ENCODE results near the gene LARGE1.

Gene LARGE1

DNA sequence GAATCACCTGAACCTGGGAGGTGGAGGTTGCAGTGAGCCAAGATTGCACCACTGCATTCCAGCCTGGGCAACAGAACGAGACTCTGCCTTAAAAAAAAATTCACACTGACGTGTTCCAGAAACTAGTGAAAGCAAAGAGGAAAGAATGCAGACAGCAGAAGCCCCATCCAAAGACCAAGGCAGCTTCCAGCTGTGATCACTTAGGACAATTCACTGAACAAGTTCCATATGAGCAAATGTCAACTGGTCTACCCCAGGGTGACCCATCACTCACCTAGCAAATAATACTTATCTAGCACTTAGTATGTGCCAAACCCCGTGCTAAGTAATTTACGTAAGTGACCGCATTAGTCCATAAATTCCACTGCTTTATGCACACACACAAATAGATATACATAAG lies 138.9 kb downstream of the LARGE1 start:
- Histone ChIP-seq H3K27me3 (ENCODE audit: control insufficient read depth in 1 of 2, insufficient read depth in 2 of 2, low read length in 2 of 2) (no peaks in the 10 kb centered on the region), H3K9ac (ENCODE audit: low read length in 2 of 2) (no peak overlapping the region), H3K4me3 (ENCODE audit: low read length in 2 of 2) (peak overlapping the region in 1 of 2 donors; percentile 44), H3K4me1 (ENCODE audit: control insufficient read depth, insufficient read depth, low read length) (peaks cover 18% of the 10 kb centered on the region), H3K27ac (ENCODE audit: low read length) (no peak overlapping the region), H3K9me3 (ENCODE audit: control insufficient read depth in 2 of 2, low read length in 2 of 2) (no peaks in the 10 kb centered on the region), H3K36me3 (ENCODE audit: control insufficient read depth in 2 of 2, insufficient read depth in 2 of 2, low read length in 2 of 2) (no peaks in the 10 kb centered on the region)

DNA sequence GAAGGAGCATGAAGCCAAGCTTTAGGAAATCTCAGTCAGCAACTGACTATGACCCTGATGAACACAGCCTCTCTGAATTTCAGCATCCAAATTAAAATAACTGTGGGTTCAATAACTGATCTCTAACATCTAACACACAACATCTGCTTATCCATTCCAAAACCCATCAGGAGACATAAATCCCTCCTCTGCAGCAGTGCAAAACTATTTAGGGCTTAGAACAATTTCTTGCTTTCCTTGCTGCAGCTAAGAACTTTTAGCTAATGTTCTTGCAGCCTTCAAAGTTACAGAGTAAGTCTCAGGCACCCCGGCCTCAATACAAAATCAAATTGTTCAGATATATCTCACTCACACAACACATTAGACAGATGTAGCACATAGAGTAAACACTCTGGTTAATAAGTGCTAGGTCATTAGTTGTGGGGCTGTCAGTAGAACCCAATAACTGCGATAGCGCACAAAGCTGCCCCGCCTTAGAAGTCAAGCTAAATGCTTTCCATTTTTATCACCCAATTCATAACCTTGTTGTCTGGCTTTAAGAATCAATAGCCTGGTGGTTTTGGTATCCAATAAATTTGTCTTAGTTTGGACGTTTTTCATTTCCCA lies 139.6 kb downstream of the LARGE1 start:
- Histone ChIP-seq H3K36me3 (ENCODE audit: control insufficient read depth in 2 of 2, insufficient read depth in 2 of 2, low read length in 2 of 2) (no peaks in the 10 kb centered on the region), H3K9ac (ENCODE audit: low read length in 2 of 2) (no peak overlapping the region), H3K4me3 (ENCODE audit: low read length in 2 of 2) (no peak overlapping the region), H3K27ac (ENCODE audit: low read length) (no peak overlapping the region), H3K4me1 (ENCODE audit: control insufficient read depth, insufficient read depth, low read length) (peaks cover 18% of the 10 kb centered on the region), H3K27me3 (ENCODE audit: control insufficient read depth in 1 of 2, insufficient read depth in 2 of 2, low read length in 2 of 2) (no peaks in the 10 kb centered on the region), H3K9me3 (ENCODE audit: control insufficient read depth in 2 of 2, low read length in 2 of 2) (no peaks in the 10 kb centered on the region)

DNA sequence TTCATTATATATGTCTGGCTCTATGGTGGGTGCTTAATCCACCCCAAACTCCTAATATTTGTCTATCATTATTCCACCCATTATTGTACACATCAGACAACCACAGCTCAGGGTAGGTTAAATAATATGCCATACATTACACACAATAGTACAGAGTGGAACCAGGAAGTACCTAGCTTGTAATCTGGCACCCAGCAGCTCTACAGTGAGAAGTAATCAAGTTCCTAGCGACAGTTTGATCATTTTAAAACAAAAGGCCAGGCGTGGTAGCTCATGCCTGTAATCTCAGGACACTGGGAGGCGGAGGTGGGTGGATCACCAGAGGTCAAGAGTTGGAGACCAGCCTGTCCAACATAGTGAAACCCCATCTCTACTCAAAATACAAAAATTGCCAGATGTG lies 141.0 kb downstream of the LARGE1 start:
- Histone ChIP-seq H3K9ac (ENCODE audit: low read length in 2 of 2) (no peak overlapping the region), H3K27ac (ENCODE audit: low read length) (no peak overlapping the region)

DNA sequence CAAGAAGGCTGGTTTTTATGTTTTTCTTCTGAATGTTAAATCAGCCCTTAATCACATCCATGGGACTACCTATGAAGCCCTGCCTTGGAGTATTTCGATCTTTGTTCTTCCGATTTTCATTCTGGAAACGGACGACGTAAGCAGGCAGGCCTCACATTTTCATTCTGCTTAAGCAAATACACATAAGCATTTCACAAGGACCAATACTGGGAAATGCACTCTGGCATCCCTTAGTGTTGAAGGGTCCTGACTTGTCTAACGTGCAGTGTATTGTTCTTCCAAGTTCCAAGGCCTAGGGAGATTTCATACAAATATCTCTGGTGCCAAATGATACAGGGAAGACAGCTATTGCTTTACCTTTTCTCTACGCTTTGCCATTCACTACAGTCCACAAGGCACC lies 143.8 kb downstream of the LARGE1 start:
- peaks cover 9% of the 10 kb centered on the region for H3K4me1 ChIP-seq (ENCODE audit: control insufficient read depth, insufficient read depth, low read length)
- H3K27ac ChIP-seq (ENCODE audit: low read length) = no peak overlapping the region
- H3K9me3 ChIP-seq (ENCODE audit: control insufficient read depth in 2 of 2, low read length in 2 of 2) = no peaks in the 10 kb centered on the region
- no peak overlapping the region for H3K4me3 ChIP-seq (ENCODE audit: low read length in 2 of 2)
- no peaks in the 10 kb centered on the region for H3K36me3 ChIP-seq (ENCODE audit: control insufficient read depth in 2 of 2, insufficient read depth in 2 of 2, low read length in 2 of 2)
- no peaks in the 10 kb centered on the region for H3K27me3 ChIP-seq (ENCODE audit: control insufficient read depth in 1 of 2, insufficient read depth in 2 of 2, low read length in 2 of 2)
- H3K9ac ChIP-seq (ENCODE audit: low read length in 2 of 2) = no peak overlapping the region

More for the DNA sequence above, 141.0 kb downstream of the LARGE1 start:
- Histone ChIP-seq H3K4me3 (ENCODE audit: low read length in 2 of 2) (no peak overlapping the region), H3K4me1 (ENCODE audit: control insufficient read depth, insufficient read depth, low read length) (peaks cover 13% of the 10 kb centered on the region), H3K36me3 (ENCODE audit: control insufficient read depth in 2 of 2, insufficient read depth in 2 of 2, low read length in 2 of 2) (no peaks in the 10 kb centered on the region), H3K27me3 (ENCODE audit: control insufficient read depth in 1 of 2, insufficient read depth in 2 of 2, low read length in 2 of 2) (no peaks in the 10 kb centered on the region), H3K9me3 (ENCODE audit: control insufficient read depth in 2 of 2, low read length in 2 of 2) (no peaks in the 10 kb centered on the region)

GRCh38 chr22:33774781-33775180 lies 145.5 kb downstream of the LARGE1 start:
- H3K9me3 ChIP-seq (ENCODE audit: control insufficient read depth in 2 of 2, low read length in 2 of 2) = no peaks in the 10 kb centered on the region
- peaks cover 2% of the 10 kb centered on the region for H3K4me1 ChIP-seq (ENCODE audit: control insufficient read depth, insufficient read depth, low read length)
- H3K4me3 ChIP-seq (ENCODE audit: low read length in 2 of 2) = no peak overlapping the region
- H3K36me3 ChIP-seq (ENCODE audit: control insufficient read depth in 2 of 2, insufficient read depth in 2 of 2, low read length in 2 of 2) = no peaks in the 10 kb centered on the region
- no peak overlapping the region for H3K9ac ChIP-seq (ENCODE audit: low read length in 2 of 2)
- H3K27ac ChIP-seq (ENCODE audit: low read length) = no peak overlapping the region
- no peaks in the 10 kb centered on the region for H3K27me3 ChIP-seq (ENCODE audit: control insufficient read depth in 1 of 2, insufficient read depth in 2 of 2, low read length in 2 of 2)

DNA sequence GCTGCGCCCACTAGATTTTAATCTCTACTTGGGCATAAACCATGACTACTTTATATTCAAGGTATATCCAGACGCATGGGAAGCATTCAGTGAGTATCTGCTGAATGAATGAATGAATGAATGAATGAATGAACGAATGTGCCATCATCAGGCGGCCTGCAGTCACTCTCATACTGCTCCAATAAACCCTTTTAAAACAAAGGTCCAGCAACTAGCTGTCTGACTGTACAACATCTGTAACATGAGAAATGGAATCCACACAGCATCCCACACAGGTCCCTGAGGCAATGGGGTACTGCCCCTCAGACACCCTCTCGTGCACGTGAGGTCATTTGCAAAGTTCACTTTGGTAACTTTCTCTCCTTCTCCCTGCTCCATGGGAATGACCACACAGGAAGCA lies 147.5 kb downstream of the LARGE1 start:
- no peak overlapping the region for H3K9ac ChIP-seq (ENCODE audit: low read length in 2 of 2)
- no peaks in the 10 kb centered on the region for H3K36me3 ChIP-seq (ENCODE audit: control insufficient read depth in 2 of 2, insufficient read depth in 2 of 2, low read length in 2 of 2)
- no peak overlapping the region for H3K27ac ChIP-seq (ENCODE audit: low read length)
- H3K27me3 ChIP-seq (ENCODE audit: control insufficient read depth in 1 of 2, insufficient read depth in 2 of 2, low read length in 2 of 2) = no peaks in the 10 kb centered on the region
- H3K4me1 ChIP-seq (ENCODE audit: control insufficient read depth, insufficient read depth, low read length) = no peaks in the 10 kb centered on the region
- no peaks in the 10 kb centered on the region for H3K9me3 ChIP-seq (ENCODE audit: control insufficient read depth in 2 of 2, low read length in 2 of 2)
- H3K4me3 ChIP-seq (ENCODE audit: low read length in 2 of 2) = no peak overlapping the region

DNA sequence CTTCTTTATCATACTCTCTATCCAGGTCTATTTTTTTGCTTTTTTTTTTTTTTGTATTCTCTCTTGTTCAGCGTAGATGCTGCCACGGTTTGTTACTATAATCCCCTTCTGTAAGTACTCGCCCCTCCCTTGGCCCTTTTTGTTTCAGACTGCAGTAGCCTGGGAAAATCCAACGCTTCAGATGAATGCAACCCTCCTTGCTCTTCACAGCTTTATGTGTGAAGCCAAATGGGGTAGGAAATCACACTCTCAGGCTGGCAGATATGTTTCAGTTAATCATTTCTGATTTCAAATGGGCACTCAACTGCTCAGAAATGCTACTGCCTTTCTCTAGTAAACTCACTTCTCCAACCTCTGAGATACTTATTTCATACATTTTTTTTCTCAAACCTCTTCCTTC lies 149.1 kb downstream of the LARGE1 start:
- H3K4me1 ChIP-seq (ENCODE audit: control insufficient read depth, insufficient read depth, low read length) = no peaks in the 10 kb centered on the region
- H3K4me3 ChIP-seq (ENCODE audit: low read length in 2 of 2) = no peak overlapping the region
- no peak overlapping the region for H3K27ac ChIP-seq (ENCODE audit: low read length)
- H3K36me3 ChIP-seq (ENCODE audit: control insufficient read depth in 2 of 2, insufficient read depth in 2 of 2, low read length in 2 of 2) = no peaks in the 10 kb centered on the region
- no peaks in the 10 kb centered on the region for H3K27me3 ChIP-seq (ENCODE audit: control insufficient read depth in 1 of 2, insufficient read depth in 2 of 2, low read length in 2 of 2)
- H3K9me3 ChIP-seq (ENCODE audit: control insufficient read depth in 2 of 2, low read length in 2 of 2) = no peaks in the 10 kb centered on the region
- H3K9ac ChIP-seq (ENCODE audit: low read length in 2 of 2) = no peak overlapping the region

GRCh38 chr22:33770723-33771122 lies 149.6 kb downstream of the LARGE1 start:
- no peak overlapping the region for H3K4me3 ChIP-seq (ENCODE audit: low read length in 2 of 2)
- H3K36me3 ChIP-seq (ENCODE audit: control insufficient read depth in 2 of 2, insufficient read depth in 2 of 2, low read length in 2 of 2) = no peaks in the 10 kb centered on the region
- H3K27me3 ChIP-seq (ENCODE audit: control insufficient read depth in 1 of 2, insufficient read depth in 2 of 2, low read length in 2 of 2) = no peaks in the 10 kb centered on the region
- H3K4me1 ChIP-seq (ENCODE audit: control insufficient read depth, insufficient read depth, low read length) = no peaks in the 10 kb centered on the region
- H3K9ac ChIP-seq (ENCODE audit: low read length in 2 of 2) = no peak overlapping the region
- H3K9me3 ChIP-seq (ENCODE audit: control insufficient read depth in 2 of 2, low read length in 2 of 2) = no peaks in the 10 kb centered on the region
- no peak overlapping the region for H3K27ac ChIP-seq (ENCODE audit: low read length)

- Histone ChIP-seq H3K4me3 (ENCODE audit: low read length in 2 of 2) (no peak overlapping the region), H3K4me1 (ENCODE audit: control insufficient read depth, insufficient read depth, low read length) (no peaks in the 10 kb centered on the region), H3K27ac (ENCODE audit: low read length) (no peak overlapping the region), H3K36me3 (ENCODE audit: control insufficient read depth in 2 of 2, insufficient read depth in 2 of 2, low read length in 2 of 2) (no peaks in the 10 kb centered on the region), H3K9me3 (ENCODE audit: control insufficient read depth in 2 of 2, low read length in 2 of 2) (no peaks in the 10 kb centered on the region), H3K27me3 (ENCODE audit: control insufficient read depth in 1 of 2, insufficient read depth in 2 of 2, low read length in 2 of 2) (no peaks in the 10 kb centered on the region), H3K9ac (ENCODE audit: low read length in 2 of 2) (no peak overlapping the region)
Measured at GRCh38 chr22:33766091-33766490, 154.2 kb downstream of the LARGE1 start.

GRCh38 chr22:33758961-33759360 lies 161.3 kb downstream of the LARGE1 start:
- H3K4me3 ChIP-seq (ENCODE audit: low read length in 2 of 2) = no peak overlapping the region
- peaks cover 0 to 2% of the 10 kb centered on the region in 2 donors for H3K36me3 ChIP-seq (ENCODE audit: control insufficient read depth in 2 of 2, insufficient read depth in 2 of 2, low read length in 2 of 2)
- H3K27ac ChIP-seq (ENCODE audit: low read length) = no peak overlapping the region
- H3K9me3 ChIP-seq (ENCODE audit: control insufficient read depth in 2 of 2, low read length in 2 of 2) = no peaks in the 10 kb centered on the region
- peaks cover 2% of the 10 kb centered on the region for H3K4me1 ChIP-seq (ENCODE audit: control insufficient read depth, insufficient read depth, low read length)
- H3K9ac ChIP-seq (ENCODE audit: low read length in 2 of 2) = no peak overlapping the region
- H3K27me3 ChIP-seq (ENCODE audit: control insufficient read depth in 1 of 2, insufficient read depth in 2 of 2, low read length in 2 of 2) = no peaks in the 10 kb centered on the region

DNA sequence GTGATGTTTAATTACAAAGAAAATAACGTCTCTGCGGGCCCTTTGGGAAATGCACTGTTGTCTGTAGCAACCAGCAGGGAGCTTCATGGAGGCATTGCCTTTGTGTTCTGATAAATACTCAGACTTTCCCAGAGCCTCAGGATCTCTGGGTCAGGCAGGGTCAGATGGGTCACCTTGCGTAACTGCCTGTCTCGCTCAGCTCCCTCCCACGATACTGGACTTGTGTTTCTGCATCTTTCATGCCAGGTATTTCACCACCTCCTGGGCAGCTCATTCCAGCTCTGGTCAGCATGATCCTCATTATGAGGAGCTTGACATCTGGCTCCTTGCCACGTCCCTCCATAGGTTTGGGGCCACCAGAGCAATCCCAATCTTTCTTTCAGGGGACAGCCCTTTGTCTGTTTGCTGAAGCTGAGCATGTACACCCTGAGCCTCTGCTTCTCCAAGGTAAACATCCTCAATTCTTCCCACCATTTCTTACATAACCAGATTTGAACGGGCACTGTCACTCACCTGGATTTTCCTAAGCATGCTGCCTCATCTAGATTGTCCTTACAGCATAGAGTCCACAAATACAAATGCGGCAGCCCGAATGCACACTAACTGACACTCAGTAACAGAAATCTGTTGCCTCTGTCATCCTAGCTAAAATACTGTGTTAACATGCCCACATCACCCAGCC lies 162.3 kb downstream of the LARGE1 start:
- Histone ChIP-seq H3K4me1 (ENCODE audit: control insufficient read depth, insufficient read depth, low read length) (peaks cover 4% of the 10 kb centered on the region), H3K27ac (ENCODE audit: low read length) (no peak overlapping the region), H3K4me3 (ENCODE audit: low read length in 2 of 2) (no peak overlapping the region), H3K27me3 (ENCODE audit: control insufficient read depth in 1 of 2, insufficient read depth in 2 of 2, low read length in 2 of 2) (no peaks in the 10 kb centered on the region), H3K9me3 (ENCODE audit: control insufficient read depth in 2 of 2, low read length in 2 of 2) (no peaks in the 10 kb centered on the region), H3K36me3 (ENCODE audit: control insufficient read depth in 2 of 2, insufficient read depth in 2 of 2, low read length in 2 of 2) (peaks cover 0 to 2% of the 10 kb centered on the region in 2 donors), H3K9ac (ENCODE audit: low read length in 2 of 2) (no peak overlapping the region)

Measured in stomach smooth muscle (tissue), 2 donors.